SK-N-SH (cell line): Measurements from ENCODE around the gene CCDC91.

Experiments
- CTCF ChIP-seq: fragments of 200-600 bp; sonication (generic); IDR thresholded peaks from 2 replicates; pipeline ENCODE4 v1.6.1; 2017; ENCODE audit warnings: antibody characterized with exemption, mild to moderate bottlenecking, moderate library complexity
- EZH2phosphoT487 ChIP-seq: fragments of 200-600 bp; sonication (generic); IDR thresholded peaks from 2 replicates; pipeline ENCODE4 v1.6.1; 2017; ENCODE audit warnings: low read depth, mixed run types, mild to moderate bottlenecking, antibody characterized with exemption, moderate library complexity, borderline replicate concordance
- GABPA ChIP-seq: IDR thresholded peaks from 2 replicates; pipeline ENCODE4 v1.4.0; 2012; ENCODE audit warnings: low read depth, mild to moderate bottlenecking
- MAX ChIP-seq: IDR thresholded peaks from 2 replicates; pipeline ENCODE4 v1.4.0; 2012; ENCODE audit warnings: low read depth
- PBX3 ChIP-seq: IDR thresholded peaks from 2 replicates; pipeline ENCODE4; 2012
- RAD21 ChIP-seq: IDR thresholded peaks from 2 replicates; pipeline ENCODE4 v1.6.1; 2012; ENCODE audit warnings: mild to moderate bottlenecking, low read length
- RFX5 ChIP-seq: IDR thresholded peaks from 2 replicates; pipeline ENCODE4 v1.6.1; 2012; ENCODE audit warnings: mild to moderate bottlenecking, improper control_type of control experiment, low read length
- SIN3A ChIP-seq: IDR thresholded peaks from 2 replicates; pipeline ENCODE4 v1.6.1; 2012; ENCODE audit warnings: low read depth, mild to moderate bottlenecking, low read length, moderate library complexity, borderline replicate concordance
- TEAD4 ChIP-seq: IDR thresholded peaks from 2 replicates; pipeline ENCODE4 v1.4.0; 2012; ENCODE audit warnings: mild to moderate bottlenecking, borderline replicate concordance; ENCODE audit not compliant: insufficient read depth
- USF2 ChIP-seq: fragments of 150-350 bp; IDR thresholded peaks from 2 replicates; pipeline ENCODE4 v1.6.1; 2017; ENCODE audit warnings: antibody characterized with exemption, low read length, low read depth, borderline replicate concordance

GRCh38 chr12:28180786-28181185 is 9.5 kb upstream of the CCDC91 start:
- TF ChIP-seq MAX (no peak), GABPA (no peak), RAD21 (no peak), EZH2phosphoT487 (no peak), CTCF (no peak), TEAD4 (no peak), USF2 (no peak), SIN3A (no peak), PBX3 (no peak), RFX5 (no peak)
